IPS DF 6.9 (cell line): ENCODE measurements around the gene KNSTRN.

ENCODE experiments used
- DNase-seq: peaks from one replicate; pipeline ENCODE4 v3.0.0-alpha.2; 2013; ENCODE audit warnings: low read depth, low spot score
- H3K27ac ChIP-seq: one replicate; pipeline ENCODE4 v1.5.1; 2013; ENCODE audit warnings: low read length, control low read depth
- H3K27me3 ChIP-seq: 2 replicates; pipeline ENCODE4 v1.6.1; 2013; ENCODE audit warnings: mild to moderate bottlenecking, low read length; ENCODE audit not compliant: control insufficient read depth, insufficient read depth
- H3K36me3 ChIP-seq: 2 replicates; pipeline ENCODE4 v1.6.1; 2013; ENCODE audit warnings: low read length; ENCODE audit not compliant: control insufficient read depth, insufficient read depth
- H3K4me1 ChIP-seq: 2 replicates; pipeline ENCODE4 v1.6.1; 2013; ENCODE audit warnings: low read length; ENCODE audit not compliant: control insufficient read depth, insufficient read depth
- H3K4me3 ChIP-seq: 2 replicates; pipeline ENCODE4 v1.5.1; 2013; ENCODE audit warnings: mild to moderate bottlenecking, low read length
- H3K9me3 ChIP-seq: 2 replicates; pipeline ENCODE4 v1.6.1; 2013; ENCODE audit warnings: low read length, inconsistent platforms; ENCODE audit not compliant: control insufficient read depth, insufficient read depth
- WGBS: extraction: QIAGEN DNeasy Blood & Tissue Kit; methylation state at CpG from one replicate; pipeline ENCODE4 v1.1.7; 2013; ENCODE audit warnings: mixed read lengths, missing lambda C conversion rate; ENCODE audit not compliant: insufficient read length, insufficient coverage; 5-methylcytosine and 5-hydroxymethylcytosine counted together

The KNSTRN gene

DNA sequence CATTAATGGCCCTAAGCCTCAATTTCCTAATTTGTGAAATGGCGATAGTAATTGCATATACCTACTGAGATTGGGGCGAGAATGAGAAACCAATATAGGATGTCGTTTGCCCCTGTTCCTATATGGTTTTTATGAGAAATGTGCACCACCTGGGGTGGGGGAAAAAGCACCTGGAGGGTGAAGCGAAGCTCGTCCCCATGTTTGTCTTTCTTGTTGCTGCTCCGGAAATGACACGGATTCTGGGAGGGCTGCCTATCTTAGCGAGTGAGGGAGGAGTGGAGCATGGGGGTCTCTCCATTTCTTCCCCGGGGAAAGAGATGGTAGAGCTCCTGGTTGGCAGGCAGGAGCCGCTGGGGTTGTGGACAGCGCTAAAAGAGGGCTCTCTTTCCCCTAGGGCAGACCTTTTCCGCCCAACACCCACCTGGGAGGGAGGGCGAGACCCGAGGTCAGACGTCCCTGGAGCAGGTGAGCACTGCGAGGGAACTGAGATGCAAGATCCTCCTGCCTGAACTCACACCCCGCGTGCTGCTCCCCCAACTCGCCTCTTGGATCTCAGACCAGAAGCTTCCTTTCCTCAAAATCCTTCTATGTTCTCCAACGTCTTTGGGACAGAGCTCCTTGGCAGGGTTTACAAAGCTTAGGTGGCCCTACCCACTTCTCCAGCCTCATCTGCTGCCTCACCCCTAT, 52.6 kb downstream of the KNSTRN start:
- no peak overlapping the region for H3K27ac ChIP-seq
- no CpG with 5 or more reads among the region's 20 CpGs for WGBS
- H3K4me1 ChIP-seq, result peaks cover 16% of the 10 kb centered on the region
- H3K9me3 ChIP-seq, result no peaks in the 10 kb centered on the region
- H3K4me3 ChIP-seq, result no peak overlapping the region; the same call in 1 of the 2 replicates
- H3K27me3 ChIP-seq, result no peaks in the 10 kb centered on the region; the same call in 1 of the 2 replicates
- H3K36me3 ChIP-seq, result no peaks in the 10 kb centered on the region
- DNase-seq, result no peak

DNA sequence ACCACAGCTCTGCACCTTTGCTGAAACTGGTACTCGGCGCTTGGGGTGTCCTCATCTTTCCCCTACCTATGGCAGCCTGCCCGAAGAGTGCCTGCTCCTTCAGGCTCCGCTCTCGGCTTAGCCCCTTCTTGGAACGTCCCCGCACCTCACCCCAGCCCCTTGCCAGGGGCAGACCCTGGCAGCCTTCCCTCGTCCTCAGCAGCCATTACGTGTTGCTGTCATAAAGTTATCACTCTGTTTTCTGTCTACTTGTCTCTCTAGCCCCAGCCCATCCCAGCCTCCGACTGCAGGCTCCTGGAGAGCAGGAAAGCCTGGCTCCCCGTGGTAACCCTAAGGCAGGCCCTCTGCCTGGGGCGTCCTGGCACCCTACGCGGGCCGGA, 53.2 kb downstream of the KNSTRN start:
- WGBS, result no CpG with 5 or more reads among the region's 15 CpGs
- H3K27me3 ChIP-seq, result no peaks in the 10 kb centered on the region; the same call in 1 of the 2 replicates

DNA sequence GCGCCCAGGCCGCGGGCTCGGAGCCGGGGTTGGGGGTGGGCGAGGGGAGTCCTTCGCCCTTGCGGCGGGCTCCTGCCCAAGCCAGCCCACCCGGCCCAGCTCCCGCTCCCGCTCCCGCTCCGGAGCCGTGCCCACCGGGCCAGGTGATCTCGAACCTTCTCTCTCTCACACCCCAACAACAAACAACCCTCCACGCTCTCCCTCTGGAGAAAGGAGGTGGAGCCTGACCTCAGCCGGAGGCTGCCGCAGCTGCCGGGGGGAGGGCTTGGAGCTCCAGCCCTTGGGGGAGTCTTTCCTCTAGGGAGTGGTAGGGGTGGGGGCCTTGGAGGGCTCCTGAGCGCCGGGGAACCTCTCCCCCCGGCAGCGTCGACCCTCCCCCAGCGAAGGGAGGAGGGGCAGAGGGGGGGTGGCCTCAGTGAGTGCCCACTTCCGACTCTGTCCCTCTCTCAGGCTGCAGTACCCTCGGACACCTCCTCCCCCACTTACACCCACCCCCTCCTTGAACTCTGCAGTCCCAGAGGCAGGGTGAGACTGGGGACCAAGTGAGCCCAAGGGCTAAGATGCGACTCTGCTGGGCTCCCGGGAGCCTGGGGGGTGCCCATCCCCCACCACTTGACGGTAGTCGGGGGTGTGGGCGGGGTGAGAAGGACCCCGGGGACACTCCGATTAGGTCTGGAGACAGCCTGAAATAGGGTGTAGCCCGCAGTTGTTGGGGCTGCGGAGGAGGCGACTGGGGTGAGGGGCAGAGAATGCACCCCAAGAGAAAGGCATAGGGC, 53.8 kb downstream of the KNSTRN start:
- Histone ChIP-seq H3K4me1 (peaks cover 16% of the 10 kb centered on the region), H3K27me3 (no peaks in the 10 kb centered on the region; the same call in 1 of the 2 replicates), H3K27ac (no peak overlapping the region), H3K36me3 (no peaks in the 10 kb centered on the region; the same call in 1 of the 2 replicates), H3K4me3 (peak overlapping the region; percentile 55), H3K9me3 (no peaks in the 10 kb centered on the region)
- no CpG with 5 or more reads among the region's 39 CpGs for WGBS
- DNase-seq, result no peak

More for the DNA sequence above, 53.2 kb downstream of the KNSTRN start:
- no peak for DNase-seq
- Histone ChIP-seq H3K4me1 (peaks cover 16% of the 10 kb centered on the region), H3K36me3 (no peaks in the 10 kb centered on the region), H3K4me3 (peak overlapping the region; percentile 55; the same call in 1 of the 2 replicates), H3K9me3 (no peaks in the 10 kb centered on the region), H3K27ac (no peak overlapping the region)

DNA sequence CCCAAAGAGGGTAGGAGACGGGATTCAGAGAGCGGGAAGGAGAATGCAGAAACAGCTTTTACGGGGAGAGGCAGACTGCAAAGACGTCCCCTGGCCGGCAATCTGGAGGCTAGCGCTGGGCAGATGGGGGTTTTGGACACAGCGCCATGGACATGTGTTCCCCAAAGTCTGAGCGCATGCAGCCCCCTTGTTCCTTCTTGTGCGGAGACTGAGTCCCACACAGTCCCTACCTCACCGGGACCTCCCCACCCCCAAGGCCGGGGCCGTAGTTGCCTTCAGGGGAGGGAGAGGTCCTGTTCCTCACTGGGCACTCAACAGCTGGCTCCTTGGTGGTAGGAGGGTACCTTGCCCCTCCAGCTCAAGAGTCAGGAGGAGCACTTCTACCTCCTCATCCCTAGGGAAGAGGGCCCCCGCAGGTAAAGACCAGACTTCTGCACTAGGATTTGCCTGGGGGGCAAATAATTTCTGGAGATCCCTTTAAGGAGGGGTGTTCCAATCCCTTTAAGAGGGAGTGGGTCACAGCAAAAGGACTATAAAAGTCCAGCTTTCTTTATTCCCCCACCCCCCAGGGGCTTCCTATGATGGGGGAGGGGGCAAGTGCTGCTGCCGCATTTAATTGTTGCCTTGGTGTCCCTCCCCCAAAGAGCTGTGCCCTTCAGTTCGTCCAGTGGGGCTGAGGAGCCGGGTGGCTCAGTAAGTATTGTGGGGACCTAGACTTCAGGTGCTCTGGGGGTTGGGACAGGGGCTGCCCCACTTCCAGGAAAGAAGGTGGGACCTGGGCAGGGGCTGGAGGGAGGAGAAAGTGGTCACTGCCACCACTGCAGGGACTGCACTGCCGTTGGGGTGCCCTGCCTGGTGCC, 54.6 kb downstream of the KNSTRN start:
- DNase-seq, result no peak
- WGBS, result no CpG with 5 or more reads among the region's 17 CpGs
- H3K4me3 ChIP-seq, result peak overlapping the region; percentile 55; the same call in 1 of the 2 replicates

DNA sequence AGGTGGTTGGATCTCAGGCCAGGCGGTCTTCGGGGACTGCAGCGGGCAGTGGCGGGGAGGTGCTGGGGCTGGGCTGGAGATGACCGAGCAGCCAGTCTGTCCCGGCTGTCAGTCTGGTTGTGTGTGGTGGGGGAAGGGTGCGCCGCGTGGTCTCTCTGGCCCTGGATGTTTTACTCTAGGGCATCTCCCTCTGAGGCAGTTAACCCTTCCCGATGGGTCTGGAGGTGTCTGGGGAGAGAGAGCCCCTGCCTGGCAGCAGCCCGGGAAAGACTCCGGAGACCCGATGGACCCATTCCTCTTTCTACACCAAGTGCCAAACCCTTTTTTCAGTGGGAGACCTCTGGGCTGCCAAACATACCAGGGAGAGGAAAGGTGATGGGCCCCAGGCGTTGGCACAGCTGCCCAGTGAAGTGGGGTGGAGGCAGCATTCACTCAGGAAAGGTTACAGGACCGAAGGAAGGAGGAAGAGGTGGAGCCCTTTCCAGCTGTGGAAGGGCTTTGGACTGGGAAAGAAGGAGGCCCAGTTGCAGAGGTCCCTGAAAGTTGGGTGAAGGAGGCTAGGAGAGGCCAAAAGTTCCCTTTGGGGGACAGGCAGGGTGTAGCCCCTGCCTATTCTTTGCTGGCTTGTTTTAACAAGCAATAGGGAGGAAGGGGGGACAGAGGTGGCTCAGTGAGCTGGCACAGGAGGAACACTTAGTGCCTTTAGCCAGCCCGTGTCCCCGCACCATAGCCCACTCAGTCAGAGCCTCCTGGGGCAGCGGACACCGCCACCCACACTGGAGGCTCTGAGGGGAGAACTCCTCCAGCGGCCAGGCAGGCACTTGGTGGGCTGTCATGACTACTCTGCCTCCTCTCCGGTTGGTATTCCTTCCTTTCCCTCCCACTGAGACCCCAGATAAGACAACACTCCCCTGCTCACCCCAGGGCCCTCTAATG, 55.5 kb downstream of the KNSTRN start:
- DNase-seq, result no peak
- Histone ChIP-seq H3K4me1 (peaks cover 20% of the 10 kb centered on the region), H3K9me3 (no peaks in the 10 kb centered on the region), H3K27ac (no peak overlapping the region), H3K36me3 (no peaks in the 10 kb centered on the region; the same call in 1 of the 2 replicates), H3K27me3 (no peaks in the 10 kb centered on the region; the same call in 1 of the 2 replicates), H3K4me3 (peak overlapping the region; percentile 55; the same call in 1 of the 2 replicates)
- no CpG with 5 or more reads among the region's 21 CpGs for WGBS

More for the DNA sequence above, 54.6 kb downstream of the KNSTRN start:
- no peak overlapping the region for H3K27ac ChIP-seq
- H3K9me3 ChIP-seq, result no peaks in the 10 kb centered on the region
- H3K4me1 ChIP-seq, result peaks cover 16% of the 10 kb centered on the region
- H3K36me3 ChIP-seq, result no peaks in the 10 kb centered on the region; the same call in 1 of the 2 replicates
- no peaks in the 10 kb centered on the region; the same call in 1 of the 2 replicates for H3K27me3 ChIP-seq

DNA sequence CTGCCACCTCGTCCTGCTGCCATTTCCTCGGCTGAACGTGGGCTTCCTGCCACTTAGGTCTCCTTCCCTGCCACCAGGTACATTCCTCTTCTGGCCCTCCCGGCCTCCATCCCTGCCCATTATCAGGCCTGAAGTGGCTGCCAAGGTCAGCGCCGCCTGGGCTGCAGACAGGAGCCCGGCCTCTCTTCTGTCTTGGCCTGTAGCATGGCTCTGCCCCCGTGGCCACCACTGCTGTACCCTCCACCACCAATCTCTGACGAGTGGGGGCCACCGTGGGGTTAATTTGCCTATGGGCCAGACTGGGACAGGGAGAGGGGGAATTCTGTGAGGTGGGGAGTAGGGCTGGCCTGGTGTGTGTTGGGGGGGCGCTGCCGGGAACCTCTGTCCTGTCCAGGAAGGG, 56.2 kb downstream of the KNSTRN start:
- no CpG with 5 or more reads among the region's 12 CpGs for WGBS
- no peaks in the 10 kb centered on the region; the same call in 1 of the 2 replicates for H3K27me3 ChIP-seq
- no peaks in the 10 kb centered on the region for H3K9me3 ChIP-seq
- DNase-seq, result no peak
- H3K36me3 ChIP-seq, result no peaks in the 10 kb centered on the region; the same call in 1 of the 2 replicates
- no peak overlapping the region for H3K27ac ChIP-seq
- peaks cover 22% of the 10 kb centered on the region for H3K4me1 ChIP-seq
- H3K4me3 ChIP-seq, result no peak overlapping the region

DNA sequence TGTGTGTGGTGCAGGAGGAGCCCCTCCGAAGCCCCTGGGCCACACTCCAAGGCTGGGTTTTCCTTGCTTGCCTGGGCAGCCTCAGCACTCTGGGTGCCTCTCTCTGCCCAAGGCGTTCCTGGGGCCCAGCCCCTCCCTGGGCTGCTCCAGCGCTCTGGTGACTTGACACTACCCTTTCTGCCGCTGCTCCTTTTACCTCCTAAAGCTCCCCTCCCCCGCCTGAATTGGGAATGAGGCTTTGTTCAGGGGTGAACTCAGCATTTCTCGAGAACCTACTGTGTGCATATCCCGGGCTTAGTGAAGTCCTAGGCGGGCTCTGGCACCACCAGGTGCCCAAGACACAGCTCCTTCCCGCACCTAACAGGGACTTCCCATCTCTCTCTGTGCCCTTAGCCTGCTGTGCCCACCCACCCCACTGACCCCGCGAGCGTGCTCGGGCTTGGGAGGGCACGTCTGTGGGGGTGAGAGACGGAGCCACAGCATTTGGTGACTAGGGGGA, 57.0 kb downstream of the KNSTRN start:
- Histone ChIP-seq H3K36me3 (no peaks in the 10 kb centered on the region; the same call in 1 of the 2 replicates), H3K27me3 (no peaks in the 10 kb centered on the region; the same call in 1 of the 2 replicates), H3K4me1 (peaks cover 23% of the 10 kb centered on the region), H3K4me3 (peak overlapping the region; percentile 94), H3K9me3 (no peaks in the 10 kb centered on the region), H3K27ac (no peak overlapping the region)
- DNase-seq, result no peak
- no CpG with 5 or more reads among the region's 15 CpGs for WGBS

DNA sequence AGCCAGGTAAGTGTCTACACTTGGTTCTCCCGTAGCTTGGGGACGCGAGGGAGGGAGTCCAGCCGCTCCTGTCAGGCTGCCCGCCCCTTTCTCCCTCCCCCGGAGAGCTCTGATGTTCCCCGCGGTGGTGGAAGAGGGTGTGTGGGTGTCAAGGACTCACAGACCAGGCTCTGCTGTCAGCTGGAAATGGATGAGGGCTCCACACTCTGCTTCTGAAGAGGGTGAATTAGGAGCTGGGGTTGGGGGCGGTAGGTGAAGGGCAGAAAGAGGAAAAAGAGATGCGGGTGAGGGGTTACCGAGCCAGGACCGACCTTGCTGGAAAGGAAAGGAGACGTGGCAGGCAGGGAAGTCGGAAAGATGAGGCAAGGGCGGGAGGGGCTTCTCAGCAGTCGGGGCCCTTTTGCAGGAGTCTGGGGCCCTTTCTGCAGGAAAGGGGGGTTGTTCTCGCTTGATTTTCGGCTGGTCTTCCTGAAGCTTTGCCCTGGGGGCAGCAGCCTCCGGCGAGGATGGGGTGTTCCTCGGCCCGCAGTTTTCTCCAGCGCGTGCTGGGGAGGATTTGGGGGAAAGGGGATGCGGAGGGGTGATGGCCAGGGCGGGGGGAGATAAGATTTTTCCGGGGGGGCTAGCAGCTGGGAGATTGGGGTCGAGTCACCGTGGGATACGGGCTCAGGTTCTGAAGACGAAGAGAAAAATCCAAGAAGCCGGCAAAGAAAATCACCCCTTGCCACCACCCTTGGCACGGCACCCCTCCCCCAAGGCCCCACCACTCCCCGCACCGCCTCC, 57.6 kb downstream of the KNSTRN start:
- no peak overlapping the region for H3K27ac ChIP-seq

More for the DNA sequence above, 57.6 kb downstream of the KNSTRN start:
- no peak for DNase-seq
- Histone ChIP-seq H3K9me3 (no peaks in the 10 kb centered on the region), H3K27me3 (no peaks in the 10 kb centered on the region; the same call in 1 of the 2 replicates), H3K4me3 (peak overlapping the region; percentile 94), H3K36me3 (no peaks in the 10 kb centered on the region; the same call in 1 of the 2 replicates), H3K4me1 (peaks cover 23% of the 10 kb centered on the region)
- no CpG with 5 or more reads among the region's 35 CpGs for WGBS
